Transverse colon (tissue), 4 donors: ENCODE measurements around the gene RNF114.

ENCODE experiments used
- EP300 ChIP-seq: sonication (generic); formaldehyde crosslinking; IDR thresholded peaks from one replicate; pipeline ENCODE4 v1.6.1; 2017; ENCODE audit warnings: antibody characterized with exemption, low read depth
- POLR2A ChIP-seq: fragments of 450-650 bp; IDR thresholded peaks from one replicate; pipeline ENCODE4 v1.6.1; 2016; ENCODE audit warnings: antibody characterized with exemption, mild to moderate bottlenecking, moderate library complexity
- POLR2AphosphoS5 ChIP-seq, 3 donors: sonication (generic); formaldehyde crosslinking; IDR thresholded peaks; one replicate each; pipeline ENCODE4 v1.6.1; 2016; ENCODE audit warnings: antibody characterized with exemption in 3 of 3
- TF ChIP-seq, protein P1 (sequence below), 5 experiments: fragments of 200-600 bp in 3 of 5; fragments of 450-650 bp in 2 of 5; sonication (generic) in 3 of 5; IDR thresholded peaks; 1 replicate in 2 of 5; 2 replicates in 3 of 5; pipeline ENCODE4 v1.5.1; 2016 to 2017; ENCODE audit warnings: antibody characterized with exemption in 5 of 5, inconsistent platforms in 3 of 5, mild to moderate bottlenecking in 2 of 5, moderate library complexity in 1 of 5

DNA sequence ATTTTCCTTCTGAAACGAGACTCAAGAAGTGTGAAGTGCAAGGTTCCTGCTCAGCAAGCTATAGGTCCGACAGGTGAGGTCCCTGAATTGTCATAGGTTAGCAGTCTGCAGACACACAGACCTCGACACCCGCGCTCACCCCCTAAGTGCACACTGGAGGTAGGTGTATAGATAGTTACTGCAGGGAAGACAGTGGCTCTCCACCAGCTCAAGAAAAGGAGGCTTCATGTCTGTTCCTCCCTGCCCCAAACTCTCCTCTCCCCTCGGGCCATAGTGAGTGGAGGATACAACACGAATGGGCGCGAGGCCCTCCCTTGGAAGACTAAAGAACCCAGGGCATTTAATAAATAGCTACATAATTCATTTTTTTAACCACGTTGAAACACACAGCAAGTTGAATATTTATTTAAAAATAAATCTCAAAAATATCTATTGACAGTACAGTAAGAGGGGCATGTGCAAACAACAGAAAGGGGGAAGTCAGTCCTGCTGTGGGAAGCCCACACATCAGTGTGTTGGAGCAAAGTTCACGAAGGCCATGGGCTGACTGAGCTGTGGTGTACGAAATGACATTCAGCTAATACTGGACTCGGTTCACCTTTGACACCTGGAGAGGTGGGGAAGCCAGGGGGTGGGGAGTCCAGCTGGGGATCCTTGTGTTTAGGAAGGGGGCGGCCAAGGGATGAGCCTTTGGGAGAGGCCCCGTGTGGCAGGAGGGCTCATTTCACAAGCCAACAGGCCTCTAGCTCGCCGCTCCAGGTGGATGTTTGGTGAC, 31.6 kb upstream of the RNF114 start:
- TF ChIP-seq, protein P1, sequence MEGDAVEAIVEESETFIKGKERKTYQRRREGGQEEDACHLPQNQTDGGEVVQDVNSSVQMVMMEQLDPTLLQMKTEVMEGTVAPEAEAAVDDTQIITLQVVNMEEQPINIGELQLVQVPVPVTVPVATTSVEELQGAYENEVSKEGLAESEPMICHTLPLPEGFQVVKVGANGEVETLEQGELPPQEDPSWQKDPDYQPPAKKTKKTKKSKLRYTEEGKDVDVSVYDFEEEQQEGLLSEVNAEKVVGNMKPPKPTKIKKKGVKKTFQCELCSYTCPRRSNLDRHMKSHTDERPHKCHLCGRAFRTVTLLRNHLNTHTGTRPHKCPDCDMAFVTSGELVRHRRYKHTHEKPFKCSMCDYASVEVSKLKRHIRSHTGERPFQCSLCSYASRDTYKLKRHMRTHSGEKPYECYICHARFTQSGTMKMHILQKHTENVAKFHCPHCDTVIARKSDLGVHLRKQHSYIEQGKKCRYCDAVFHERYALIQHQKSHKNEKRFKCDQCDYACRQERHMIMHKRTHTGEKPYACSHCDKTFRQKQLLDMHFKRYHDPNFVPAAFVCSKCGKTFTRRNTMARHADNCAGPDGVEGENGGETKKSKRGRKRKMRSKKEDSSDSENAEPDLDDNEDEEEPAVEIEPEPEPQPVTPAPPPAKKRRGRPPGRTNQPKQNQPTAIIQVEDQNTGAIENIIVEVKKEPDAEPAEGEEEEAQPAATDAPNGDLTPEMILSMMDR (IDR thresholded peaks at IDR 0.05) = no peak
- TF ChIP-seq POLR2A (no peak), POLR2AphosphoS5 (IDR thresholded peaks at IDR 0.05) (no peak), EP300 (no peak)
